SK-N-SH (cell line): ENCODE measurements around the gene TOX4. TPM values are rescaled to one million over a fixed set of nuclear protein-coding genes. Genes with fewer than 3 reads are reported as not detected.

ENCODE experiments used
- CTCF ChIA-PET: fragments of 300-600, 350-600 bp; formaldehyde crosslinking; extraction: SDS; loops from one replicate; lab custom pipeline; 2021; lab: Yijun Ruan, JAX
- POLR2A ChIA-PET: fragments of 350-600 bp; sonication (Branson Sonifier 250); formaldehyde crosslinking; extraction: SDS; loops from one replicate; lab custom pipeline; 2020; ENCODE audit warnings: antibody characterized with exemption, inconsistent platforms; lab: Yijun Ruan, JAX
- DNase-seq: peaks from one replicate; pipeline ENCODE4 v3.0.0; 2012
- H2AFZ ChIP-seq: fragments of 200-600 bp; sonication (generic); 2 replicates; pipeline ENCODE4 v1.8.1; 2016; ENCODE audit warnings: antibody characterized with exemption, mild to moderate bottlenecking, low read depth
- H3F3A ChIP-seq: fragments of 200-600 bp; sonication (generic); replicated peaks from 2 replicates; pipeline ENCODE3; 2016; ENCODE audit warnings: antibody characterized with exemption, mild to moderate bottlenecking; ENCODE audit not compliant: insufficient read depth
- H3K27ac ChIP-seq, 2 experiments: fragments of 200-500 bp in 1 of 2; fragments of 200-600 bp in 1 of 2; sonication (Bioruptor generic) in 1 of 2; sonication (generic), shearing (Covaris generic) in 1 of 2; 2 replicates each; pipeline versions ENCODE4 v1.5.1 to v1.6.1; 2014 to 2016; ENCODE audit warnings: low read depth in 2 of 2, inconsistent platforms in 1 of 2, low read length in 1 of 2, mild to moderate bottlenecking in 1 of 2, mixed read lengths in 1 of 2
- H3K27me3 ChIP-seq: fragments of 200-600 bp; sonication (generic), shearing (Covaris generic); 2 replicates; pipeline ENCODE4 v1.6.1; 2016; ENCODE audit warnings: mixed run types; ENCODE audit not compliant: insufficient read depth
- H3K36me3 ChIP-seq, 2 experiments: fragments of 200-500 bp in 1 of 2; fragments of 200-600 bp in 1 of 2; sonication (Bioruptor generic) in 1 of 2; sonication (generic) in 1 of 2; replicated peaks in 1 of 2; 2 replicates each; pipeline versions ENCODE3 to v1.5.1; 2014 to 2016; ENCODE audit warnings: low read length in 1 of 2, mild to moderate bottlenecking in 1 of 2; ENCODE audit not compliant: insufficient read depth in 2 of 2, control insufficient read depth in 1 of 2
- H3K4me1 ChIP-seq, 2 experiments: fragments of 200-500 bp in 1 of 2; fragments of 200-600 bp in 1 of 2; sonication (Bioruptor generic) in 1 of 2; sonication (generic), shearing (Covaris generic) in 1 of 2; 2 replicates each; pipeline versions ENCODE4 v1.5.1 to v1.6.1; 2014 to 2016; ENCODE audit warnings: low read depth in 1 of 2, low read length in 1 of 2, mixed run types in 1 of 2; ENCODE audit not compliant: insufficient read depth in 2 of 2, control insufficient read depth in 1 of 2
- H3K4me2 ChIP-seq: fragments of 200-600 bp; sonication (generic), shearing (Covaris generic); 2 replicates; pipeline ENCODE4 v1.6.1; 2017; ENCODE audit warnings: mixed run types
- H3K4me3 ChIP-seq, 2 experiments: fragments of 200-500 bp in 1 of 2; fragments of 200-600 bp in 1 of 2; sonication (Bioruptor generic) in 1 of 2; sonication (generic), shearing (Covaris generic) in 1 of 2; 2 replicates each; pipeline versions ENCODE4 v1.5.1 to v1.8.1; 2014 to 2016; ENCODE audit warnings: low read depth in 2 of 2, inconsistent platforms in 1 of 2, low read length in 1 of 2, mild to moderate bottlenecking in 1 of 2, mixed read lengths in 1 of 2, moderate library complexity in 1 of 2
- H3K79me2 ChIP-seq: fragments of 200-600 bp; sonication (generic); 2 replicates; pipeline ENCODE4 v1.8.1; 2017; ENCODE audit warnings: mild to moderate bottlenecking; ENCODE audit not compliant: insufficient read depth
- H3K9ac ChIP-seq: fragments of 200-600 bp; sonication (generic); 2 replicates; pipeline ENCODE4 v1.6.1; 2017; ENCODE audit warnings: mixed run types
- H3K9me2 ChIP-seq: fragments of 200-600 bp; sonication (generic); 2 replicates; pipeline ENCODE4 v1.6.1; 2017; ENCODE audit warnings: mixed run types
- H3K9me3 ChIP-seq: fragments of 200-600 bp; sonication (generic); 2 replicates; pipeline ENCODE4 v1.6.1; 2017; ENCODE audit warnings: mixed run types, mild to moderate bottlenecking, moderate library complexity
- H4K20me1 ChIP-seq: fragments of 200-600 bp; sonication (generic); 2 replicates; pipeline ENCODE4 v1.6.1; 2017; ENCODE audit warnings: mild to moderate bottlenecking, mixed run types; ENCODE audit not compliant: insufficient read depth
- CHD2 ChIP-seq: fragments of 150-350 bp; IDR thresholded peaks from 2 replicates; pipeline ENCODE4 v1.6.1; 2018; ENCODE audit warnings: low read length; ENCODE audit not compliant: partially characterized antibody
- FOXM1 ChIP-seq: IDR thresholded peaks from 2 replicates; pipeline ENCODE4 v1.4.0; 2012; ENCODE audit warnings: low read depth, mild to moderate bottlenecking
- GABPA ChIP-seq: IDR thresholded peaks from 2 replicates; pipeline ENCODE4 v1.4.0; 2012; ENCODE audit warnings: low read depth, mild to moderate bottlenecking
- JUND ChIP-seq: IDR thresholded peaks from 2 replicates; pipeline ENCODE4 v1.4.0; 2012
- MAX ChIP-seq: IDR thresholded peaks from 2 replicates; pipeline ENCODE4 v1.4.0; 2012; ENCODE audit warnings: low read depth
- MEF2A ChIP-seq: IDR thresholded peaks from 2 replicates; pipeline ENCODE4 v1.4.0; 2012; ENCODE audit warnings: low read depth, borderline replicate concordance
- NFIC ChIP-seq: IDR thresholded peaks from 2 replicates; pipeline ENCODE4 v1.4.0; 2012; ENCODE audit warnings: borderline replicate concordance
- RAD21 ChIP-seq: IDR thresholded peaks from 2 replicates; pipeline ENCODE4 v1.6.1; 2012; ENCODE audit warnings: mild to moderate bottlenecking, low read length
- RCOR1 ChIP-seq: fragments of 150-350 bp; IDR thresholded peaks from 2 replicates; pipeline ENCODE4 v1.6.1; 2017; ENCODE audit warnings: antibody characterized with exemption, low read length
- REST ChIP-seq: IDR thresholded peaks from 2 replicates; pipeline ENCODE4 v1.6.1; 2012; ENCODE audit warnings: mild to moderate bottlenecking, low read depth, low read length, moderate library complexity
- RFX5 ChIP-seq: IDR thresholded peaks from 2 replicates; pipeline ENCODE4 v1.6.1; 2012; ENCODE audit warnings: mild to moderate bottlenecking, improper control_type of control experiment, low read length
- RXRA ChIP-seq: IDR thresholded peaks from 2 replicates; pipeline ENCODE4 v1.4.0; 2012; ENCODE audit warnings: low read depth, mild to moderate bottlenecking, borderline replicate concordance
- SMC3 ChIP-seq: IDR thresholded peaks from 2 replicates; pipeline ENCODE4 v1.6.1; 2012; ENCODE audit warnings: low read depth, low read length, improper control_type of control experiment
- TAF1 ChIP-seq: IDR thresholded peaks from 2 replicates; pipeline ENCODE4 v1.6.1; 2012; ENCODE audit warnings: low read depth, mild to moderate bottlenecking, low read length, moderate library complexity, borderline replicate concordance
- TCF12 ChIP-seq: IDR thresholded peaks from 2 replicates; pipeline ENCODE4 v1.4.0; 2012
- TEAD4 ChIP-seq: IDR thresholded peaks from 2 replicates; pipeline ENCODE4 v1.4.0; 2012; ENCODE audit warnings: mild to moderate bottlenecking, borderline replicate concordance; ENCODE audit not compliant: insufficient read depth
- YY1 ChIP-seq: IDR thresholded peaks from 2 replicates; pipeline ENCODE4 v1.4.0; 2012; ENCODE audit warnings: low read depth, mild to moderate bottlenecking
- WGBS: methylation state at CpG from one replicate; pipeline ENCODE4 v1.1.6; 2017; ENCODE audit warnings: low lambda C conversion rate; 5-methylcytosine and 5-hydroxymethylcytosine counted together
- polyA plus RNA-seq, 3 experiments: library from polyadenylated mRNA; depleted of rRNA; stranded (reverse); fragments of >200 nt; gene quantifications; 2 replicates each; pipeline ENCODE4 v1.2.3, GENCODE V29; 2012

The TOX4 gene
- polyA plus RNA-seq, 1 of the 3 experiments (the other 2 are of a cell fraction), result 52.3 TPM

GRCh38 chr14:21534576-21534975, 57.6 kb downstream of the TOX4 start:
- no peak overlapping the region for H3K4me3 ChIP-seq
- DNase-seq, result no peak
- H3K27ac ChIP-seq, result no peak overlapping the region
- no peaks in the 10 kb centered on the region for H3F3A ChIP-seq
- CTCF ChIA-PET, result interaction anchor here (1.0 to 1.1 kb wide), 3 partner anchors 9 to 442 kb away, joined by 3 to 4 read pairs (median 3); partner anchors contain the start of gene SALL2
- peaks cover 40% of the 10 kb centered on the region for H3K27me3 ChIP-seq
- TF ChIP-seq RAD21, result no peak
- no peak for TF ChIP-seq RXRA
- TF ChIP-seq TCF12, result no peak
- TF ChIP-seq RFX5, result no peak
- no peak for TF ChIP-seq GABPA
- TF ChIP-seq CHD2, result no peak
- TF ChIP-seq MEF2A, result no peak
- no peak for TF ChIP-seq TAF1
- TF ChIP-seq NFIC, result no peak
- no peak for TF ChIP-seq RCOR1
- no peak for TF ChIP-seq REST
- TF ChIP-seq, all 33 proteins: peak for 0
- H4K20me1 ChIP-seq, result no peaks in the 10 kb centered on the region
- POLR2A ChIA-PET, result no interaction called here
- H3K79me2 ChIP-seq, result no peaks in the 10 kb centered on the region
- H3K36me3 ChIP-seq, result no peaks in the 10 kb centered on the region
- 66% methylated on average over 4 of the region's 4 CpGs for WGBS
- H3K4me2 ChIP-seq, result no peak overlapping the region
- no peaks in the 10 kb centered on the region for H3K9me2 ChIP-seq
- no peaks in the 10 kb centered on the region for H3K9me3 ChIP-seq
- H3K4me1 ChIP-seq, result peaks cover 4 to 8% of the 10 kb centered on the region in 2 experiments; a peak in 2 of 4 replicates
- no peak overlapping the region for H2AFZ ChIP-seq
- no peak overlapping the region for H3K9ac ChIP-seq

- Histone ChIP-seq H4K20me1 (no peaks in the 10 kb centered on the region), H2AFZ (no peak overlapping the region), H3K27ac (no peak overlapping the region), H3K4me1 (peaks cover 4 to 8% of the 10 kb centered on the region in 2 experiments; a peak in 2 of 4 replicates), H3K9me3 (no peaks in the 10 kb centered on the region), H3K36me3 (no peaks in the 10 kb centered on the region), H3K9ac (no peak overlapping the region), H3F3A (no peaks in the 10 kb centered on the region), H3K27me3 (peaks cover 37% of the 10 kb centered on the region), H3K79me2 (no peaks in the 10 kb centered on the region), H3K4me2 (peak overlapping the region; percentile 77), H3K9me2 (no peaks in the 10 kb centered on the region), H3K4me3 (peak overlapping the region; percentile 45 to 60; a peak in 3 of 4 replicates)
- no peak for TF ChIP-seq SMC3
- no peak for TF ChIP-seq NFIC
- no peak for TF ChIP-seq CHD2
- TF ChIP-seq TEAD4, result no peak
- TF ChIP-seq YY1, result no peak
- TF ChIP-seq FOXM1, result no peak
- no peak for TF ChIP-seq REST
- TF ChIP-seq RCOR1, result no peak
- no peak for TF ChIP-seq JUND
- no peak for TF ChIP-seq RXRA
- TF ChIP-seq MAX, result no peak
- DNase-seq, result no peak
- ChIA-PET CTCF (interaction anchor here (1.3 kb wide), 1 partner anchor 21 kb away, joined by 3 read pairs; no protein-coding TSS in a partner anchor), POLR2A (no interaction called here)
- 19% methylated on average over 6 of the region's 6 CpGs for WGBS
These were observed 58.8 kb downstream of the TOX4 start for GRCh38 chr14:21535545-21536417.
